HCEC 1CT (cell line): ENCODE results near the gene CENPP.

ENCODE experiments used
- DNase-seq: peaks from one replicate; pipeline ENCODE4 v3.0.0-alpha.2; 2017

CENPP gene

DNA sequence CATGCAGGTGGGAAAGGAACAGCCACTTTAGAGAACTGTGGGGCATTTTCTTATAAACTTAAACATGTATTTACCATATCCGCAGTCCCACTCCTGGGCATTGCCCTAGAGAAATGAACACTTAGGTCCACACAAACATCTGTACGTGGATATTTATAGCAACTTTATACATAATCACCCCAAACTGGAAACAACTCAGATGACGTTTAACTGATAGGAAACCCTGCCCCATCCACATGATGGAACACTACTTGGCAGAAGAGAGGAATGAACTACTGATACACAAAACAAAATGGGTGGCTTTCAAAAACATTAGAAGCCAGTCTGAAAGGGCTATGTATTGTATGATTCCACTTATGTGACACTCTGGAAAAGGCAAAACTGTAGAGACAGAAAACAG is 187.6 kb downstream of the CENPP start:
- no peak for DNase-seq

DNA sequence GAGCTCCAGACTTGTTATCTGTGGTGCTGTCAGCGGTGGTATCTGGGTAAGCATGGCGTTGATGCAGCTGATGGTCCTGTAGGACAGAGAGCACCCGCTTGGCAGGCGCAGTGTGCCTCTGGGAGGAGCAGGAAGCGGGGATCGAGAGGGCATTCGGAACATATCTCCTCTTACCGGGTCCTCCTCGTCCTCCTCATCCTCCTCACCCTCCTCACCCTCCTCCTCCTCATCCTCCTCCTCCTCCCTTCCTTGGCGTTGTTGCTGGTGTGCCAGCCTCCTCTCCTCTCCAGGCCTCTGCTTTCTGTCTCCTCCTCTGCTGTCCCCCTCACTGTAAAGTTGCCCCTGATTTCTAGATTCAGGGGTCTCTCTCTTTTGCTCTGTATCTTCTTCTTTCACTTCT is 188.9 kb downstream of the CENPP start:
- DNase-seq: no peak

DNA sequence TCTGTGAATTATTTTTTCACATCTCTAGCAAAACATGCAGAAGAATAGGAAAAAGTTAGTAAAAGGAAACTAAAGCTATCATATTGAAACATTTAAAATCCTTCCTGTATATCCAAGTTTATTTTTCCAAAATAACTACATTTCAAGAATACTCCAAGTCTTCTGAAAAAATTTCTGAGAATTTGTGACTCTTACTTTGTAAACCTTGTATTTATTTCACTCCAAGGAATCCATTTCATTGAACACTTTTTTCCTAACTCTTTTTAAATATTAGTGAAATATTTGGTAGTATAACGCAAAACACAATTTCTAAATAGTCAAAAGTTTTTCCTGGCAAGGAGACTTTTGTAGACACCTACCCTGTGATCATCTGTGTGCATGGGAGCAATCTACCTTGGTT is 190.8 kb downstream of the CENPP start:
- DNase-seq: no peak

DNA sequence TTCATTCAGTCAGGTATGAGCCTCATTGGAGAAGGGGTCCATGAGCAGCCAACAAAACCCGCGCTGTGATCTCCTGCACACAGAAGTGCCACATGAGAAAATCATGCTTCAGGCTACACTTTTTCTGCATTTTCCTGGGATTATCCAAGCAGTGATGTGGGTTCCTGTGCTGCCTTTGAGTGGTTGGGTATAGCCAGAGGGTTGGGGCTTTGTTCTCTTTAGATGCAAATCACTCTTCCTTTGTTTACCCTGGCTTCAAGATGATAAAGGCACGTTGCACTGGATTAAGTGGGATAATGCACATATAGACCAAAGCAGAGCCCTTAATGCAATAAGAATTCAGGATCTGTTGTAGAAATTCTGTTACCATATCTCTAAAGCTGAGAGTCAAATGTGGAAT is 191.3 kb downstream of the CENPP start:
- DNase-seq: no peak

DNA sequence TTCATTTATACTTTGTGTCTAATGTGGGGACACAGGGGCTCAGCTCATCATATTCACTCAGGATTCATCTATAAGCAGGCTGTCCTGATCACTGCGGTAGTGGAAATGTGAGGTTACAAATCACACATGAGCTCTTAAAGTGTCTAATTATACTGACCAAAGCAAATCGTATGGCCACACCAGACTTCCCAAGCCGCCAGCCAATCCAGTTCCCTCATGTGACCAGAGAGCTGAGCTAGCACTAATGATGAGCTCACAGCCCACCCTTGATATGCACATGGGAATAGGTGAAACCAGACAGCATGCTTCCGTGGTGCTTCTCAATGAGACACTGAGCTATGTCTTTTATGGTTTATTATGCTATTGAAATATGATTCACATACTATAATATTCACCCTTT is 192.4 kb downstream of the CENPP start:
- no peak for DNase-seq

DNA sequence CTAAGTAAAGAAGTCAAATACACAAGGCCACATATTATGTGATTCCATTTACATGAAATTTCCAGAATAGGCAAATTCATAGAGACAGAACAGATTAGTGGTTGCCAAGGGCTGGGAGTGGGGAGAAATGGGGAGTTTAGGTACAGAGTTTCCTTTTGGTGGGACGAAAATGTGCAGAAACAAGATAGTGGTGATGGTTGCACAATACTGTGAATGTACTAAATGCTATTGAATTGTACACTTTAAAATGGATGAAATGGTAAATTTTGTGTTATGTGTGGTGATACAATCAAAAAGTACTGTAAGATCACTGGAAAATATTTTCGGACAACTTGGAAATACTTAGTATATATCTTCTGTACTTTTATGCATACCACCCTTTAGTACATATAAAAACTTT is 195.1 kb downstream of the CENPP start:
- no peak for DNase-seq

DNA sequence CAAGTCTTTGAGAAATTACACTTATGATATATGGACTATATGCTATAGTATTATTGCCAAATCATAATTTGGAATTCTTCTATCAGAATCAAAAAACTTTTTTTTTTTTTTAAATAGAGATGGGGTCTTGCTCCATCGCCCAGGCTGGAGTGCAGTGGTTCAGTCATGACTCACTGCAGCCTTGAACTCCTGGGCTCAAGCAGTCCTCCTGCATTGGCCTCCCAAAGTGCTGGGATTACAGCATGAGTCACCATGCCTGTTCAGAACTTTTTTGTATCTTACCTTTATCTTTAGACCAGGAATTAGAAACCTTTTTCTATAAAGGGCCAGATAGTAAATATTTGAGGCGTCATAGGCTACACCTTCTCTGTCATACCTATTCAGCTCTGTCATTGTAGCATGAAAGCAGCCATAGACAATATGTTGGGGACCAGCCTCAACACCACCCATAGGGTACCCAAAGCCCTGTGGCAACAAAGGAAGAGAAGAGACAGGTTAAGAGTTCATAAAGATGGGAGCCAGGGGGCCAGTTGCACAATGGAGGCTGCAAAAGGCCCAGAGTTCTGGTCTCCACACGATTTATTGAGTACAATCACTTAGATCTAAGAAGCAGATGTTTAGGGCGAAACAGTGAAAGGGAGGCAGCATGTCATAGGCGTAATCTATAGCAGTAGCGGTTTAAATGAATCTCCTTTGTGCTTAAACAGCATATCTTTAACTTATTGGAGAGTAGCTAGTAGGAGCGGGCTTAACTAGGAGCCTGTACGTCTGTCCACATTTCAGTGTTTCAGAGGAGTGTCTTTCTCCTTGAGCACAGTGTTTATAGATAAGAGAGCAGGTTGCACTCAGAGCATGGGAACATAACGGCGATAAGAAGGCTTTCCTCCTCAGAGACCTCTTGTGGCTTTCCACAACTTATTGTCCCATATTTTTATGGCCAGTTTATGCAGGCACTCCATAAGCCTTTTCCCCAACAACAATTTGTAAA is 197.5 kb downstream of the CENPP start:
- no peak for DNase-seq

DNA sequence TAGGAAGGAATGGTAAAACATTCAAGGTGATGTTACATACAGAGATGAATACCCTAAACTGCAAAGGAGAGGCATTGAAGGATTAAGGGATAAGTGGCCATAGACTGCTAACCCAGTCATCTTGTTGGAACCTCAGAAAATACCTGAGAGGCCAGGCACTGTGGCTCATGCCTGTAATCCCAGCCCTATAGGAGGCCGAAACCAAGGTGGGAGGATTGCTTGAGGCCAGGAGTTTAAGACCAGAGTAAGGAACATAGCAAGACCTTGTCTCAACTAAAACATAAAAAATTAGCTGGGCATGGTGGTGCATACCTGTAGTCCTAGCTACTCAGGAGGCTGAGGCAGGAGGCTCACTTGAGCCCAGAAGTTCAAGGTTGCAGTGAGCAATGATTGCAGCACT is 199.1 kb downstream of the CENPP start:
- no peak for DNase-seq

DNA sequence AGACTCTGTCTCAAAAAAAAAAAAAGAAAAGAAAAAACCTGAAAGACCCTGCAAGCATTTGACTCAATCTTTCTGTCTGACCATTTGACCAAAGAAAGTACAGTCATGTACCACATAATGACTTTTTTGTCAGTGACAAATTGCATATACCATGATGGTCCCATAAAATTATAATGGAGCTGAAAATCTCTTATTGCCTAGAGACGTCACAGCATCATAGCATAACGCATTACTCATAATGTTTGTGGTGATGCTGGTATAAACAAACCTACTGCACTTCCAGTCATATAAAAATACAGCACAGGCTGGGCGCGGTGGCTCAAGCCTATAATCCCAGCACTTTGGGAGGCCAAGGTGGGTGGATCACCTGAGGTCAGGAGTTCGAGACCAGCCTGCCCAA is 199.6 kb downstream of the CENPP start:
- peak; percentile 79 for DNase-seq

DNA sequence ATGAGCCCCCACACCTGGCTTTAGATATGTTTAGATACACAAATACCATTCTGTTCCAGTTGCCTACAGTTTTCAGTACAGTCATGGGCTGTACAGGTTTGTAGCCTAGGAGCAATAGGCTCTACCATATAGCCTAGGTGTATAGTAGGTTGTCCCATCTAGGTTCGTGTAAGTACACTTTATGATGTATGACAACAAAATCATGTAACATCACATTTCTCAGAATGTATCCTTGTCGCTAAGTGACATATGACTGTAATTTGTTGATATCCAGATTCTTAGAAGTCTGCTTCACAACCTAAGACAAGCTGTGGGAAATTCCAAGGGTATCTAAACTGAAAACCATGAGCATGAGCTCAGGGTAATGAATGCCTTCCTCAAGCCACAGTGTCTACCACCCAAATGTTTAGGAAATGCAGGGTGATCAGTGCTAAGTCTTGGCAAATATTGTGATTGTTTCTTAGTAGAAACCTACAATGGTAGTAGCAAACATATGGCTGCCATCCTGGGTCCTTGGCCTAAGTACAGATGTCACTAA is 201.6 kb downstream of the CENPP start:
- no peak for DNase-seq

DNA sequence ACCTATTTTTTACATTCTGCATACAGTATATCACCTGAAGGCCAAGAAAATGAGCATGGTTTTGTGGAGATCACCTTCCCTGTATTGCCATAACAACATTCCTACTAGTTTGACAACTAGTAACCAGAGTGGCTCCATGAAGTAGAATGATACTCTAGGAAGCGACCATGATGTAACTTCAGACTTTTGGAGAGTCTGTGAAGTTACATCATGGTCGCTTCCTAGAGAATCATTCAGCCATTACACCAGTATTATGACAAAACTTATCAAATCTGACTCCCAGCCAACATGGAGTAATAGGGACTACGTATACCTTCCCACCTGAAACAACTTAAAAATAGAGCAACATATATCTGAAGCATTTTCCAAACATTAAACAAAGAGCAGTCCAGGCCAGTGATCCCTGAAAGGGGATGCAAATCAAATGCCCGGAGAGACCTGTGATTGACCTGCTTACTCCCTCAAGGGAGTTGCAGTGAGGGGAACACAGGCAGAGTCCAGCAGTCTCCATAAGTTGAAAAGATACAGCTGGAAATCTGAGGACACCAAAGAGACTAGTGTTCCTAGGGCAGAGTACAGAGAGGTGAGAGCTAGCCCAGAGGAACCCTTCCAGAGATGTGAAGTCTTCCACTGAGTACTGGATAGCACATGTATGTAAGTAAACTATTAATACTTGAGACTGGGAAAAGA is 202.2 kb downstream of the CENPP start:
- DNase-seq: no peak

DNA sequence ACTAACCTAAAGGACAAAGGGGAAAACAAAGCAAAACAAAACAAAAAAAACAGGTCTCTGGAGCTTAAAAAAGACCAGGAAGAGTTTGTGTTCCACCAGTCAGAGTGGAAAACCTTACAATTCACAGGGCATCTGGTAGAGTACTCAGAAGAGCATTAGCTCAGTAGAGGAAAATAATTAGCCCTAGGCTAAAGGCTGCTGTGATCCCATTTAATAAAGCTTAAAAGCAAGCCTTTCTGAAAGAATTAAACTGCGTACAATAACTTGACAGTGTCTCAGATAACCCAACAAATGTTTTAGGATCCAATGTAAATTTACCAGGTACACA is 202.7 kb downstream of the CENPP start:
- DNase-seq: no peak

DNA sequence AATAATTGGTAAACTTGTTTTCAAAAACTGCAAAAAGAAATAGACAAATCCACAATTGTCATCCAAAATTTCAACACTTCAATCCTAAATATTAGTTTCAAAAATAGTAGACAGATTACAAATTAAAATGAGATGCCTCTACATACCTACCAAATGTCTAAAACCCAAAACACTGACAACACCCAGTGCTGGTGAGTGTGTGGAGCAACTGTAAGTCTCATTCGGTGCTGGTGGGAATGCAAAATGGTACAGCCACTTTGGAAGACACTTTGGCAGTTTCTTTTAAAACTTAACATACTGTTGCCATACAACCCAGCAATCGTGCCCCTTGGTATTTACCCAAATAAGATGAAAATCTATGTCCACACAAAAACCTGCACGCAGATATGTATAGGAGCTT is 203.4 kb downstream of the CENPP start:
- no peak for DNase-seq

DNA sequence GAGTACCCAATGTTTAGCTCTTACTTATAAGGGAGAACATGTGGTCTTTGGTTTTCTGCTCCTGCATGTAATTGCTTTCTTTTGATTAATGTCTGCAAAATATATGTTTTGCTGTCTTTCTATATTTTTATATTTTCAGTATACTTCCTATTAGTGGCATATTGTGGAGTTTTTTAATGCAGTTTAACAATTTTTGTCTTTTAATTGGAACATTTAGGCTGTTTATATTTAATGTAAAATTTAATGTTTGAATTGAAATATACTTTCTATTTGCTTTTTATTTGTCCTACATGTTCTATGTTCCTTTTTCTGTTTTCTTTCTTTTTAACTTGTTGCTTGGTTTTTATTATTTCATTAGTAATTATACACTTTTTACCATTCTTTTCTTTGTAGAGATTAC is 205.1 kb downstream of the CENPP start:
- DNase-seq: no peak

DNA sequence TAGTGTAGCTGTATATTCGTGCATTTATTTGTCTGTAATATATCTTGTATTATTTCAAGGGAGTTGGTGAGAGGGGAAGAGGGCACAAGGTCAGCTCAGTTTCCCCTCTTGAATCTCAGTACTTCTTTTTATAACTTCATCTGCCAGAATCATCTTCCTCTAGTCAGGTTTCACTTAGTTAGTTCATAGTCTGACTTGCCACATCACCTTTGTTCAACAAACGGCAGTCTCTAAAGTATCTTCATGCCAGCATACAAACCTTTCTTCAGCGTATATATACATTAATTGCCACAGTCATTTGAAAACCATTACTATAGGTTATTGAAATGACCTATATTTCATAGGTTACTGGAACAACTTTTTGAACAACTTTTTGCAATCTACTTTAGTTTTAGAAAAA is 208.5 kb downstream of the CENPP start:
- no peak for DNase-seq

DNA sequence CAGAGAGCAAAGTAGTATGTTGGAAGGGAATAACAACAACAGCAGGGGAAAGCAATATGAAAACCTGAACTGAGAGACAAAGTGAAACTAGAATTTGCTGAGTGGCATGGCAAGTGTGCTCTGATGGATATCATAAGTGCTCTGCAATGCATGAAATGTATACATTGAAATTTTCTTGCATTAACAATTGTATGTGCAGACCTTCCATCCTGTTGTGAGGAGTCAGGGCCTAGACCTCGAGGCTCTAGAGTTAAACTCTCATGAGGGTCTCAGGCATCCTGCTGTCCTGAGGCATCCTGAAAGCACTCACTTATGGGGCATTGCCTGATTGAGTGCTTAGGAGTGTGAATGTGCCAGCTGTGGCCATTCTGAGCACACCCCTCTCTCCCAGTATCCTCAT is 208.9 kb downstream of the CENPP start:
- peak; percentile 2 for DNase-seq

DNA sequence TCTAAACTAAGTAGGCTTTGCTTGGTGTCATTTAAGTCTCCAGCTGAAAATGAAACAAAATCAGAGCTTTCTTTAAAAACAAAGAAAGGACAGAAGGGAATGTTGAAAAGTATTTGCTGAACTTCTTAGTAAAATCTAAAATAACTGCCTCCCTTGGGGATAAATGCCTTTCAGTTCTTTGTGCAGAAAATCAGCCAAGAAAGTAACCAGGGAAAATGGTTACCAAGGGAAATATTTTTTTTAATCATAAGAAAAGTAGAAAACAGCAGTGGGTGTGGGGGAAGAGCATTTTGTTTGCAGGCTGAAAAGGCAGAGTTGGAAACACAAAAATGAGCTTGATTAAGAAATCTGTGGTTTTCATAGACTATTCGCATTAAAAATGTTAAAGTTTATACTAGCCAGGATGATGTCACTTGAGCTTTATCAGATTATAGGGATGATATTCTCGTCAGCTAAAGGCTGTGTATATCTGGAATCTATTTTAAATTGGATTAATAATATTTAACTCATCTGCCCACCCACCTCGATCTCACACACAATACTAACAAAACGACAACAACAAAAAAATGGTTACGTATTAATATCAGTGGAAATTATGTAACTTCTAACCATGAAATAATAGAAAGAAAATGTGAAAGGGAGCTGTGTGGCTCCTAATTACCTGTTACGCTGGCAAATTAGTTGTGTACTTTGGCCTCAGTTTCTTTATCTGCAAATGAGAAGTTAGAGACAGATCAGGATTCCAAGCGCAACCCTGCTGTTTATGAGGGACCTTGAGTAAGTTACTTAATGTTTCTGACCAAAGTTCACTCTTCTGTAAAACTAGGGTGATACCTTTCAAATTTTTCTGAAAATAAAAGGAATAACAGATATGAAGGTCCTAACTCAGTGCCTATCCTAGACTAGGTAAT is 210.4 kb downstream of the CENPP start, which contains the start of gene ECM2:
Gene ECM2 (minus strand): TSS at position 51 of the 911 bp plus-strand sequence. CDS start 13,124 bp downstream, outside the sequence.
- no peak for DNase-seq

DNA sequence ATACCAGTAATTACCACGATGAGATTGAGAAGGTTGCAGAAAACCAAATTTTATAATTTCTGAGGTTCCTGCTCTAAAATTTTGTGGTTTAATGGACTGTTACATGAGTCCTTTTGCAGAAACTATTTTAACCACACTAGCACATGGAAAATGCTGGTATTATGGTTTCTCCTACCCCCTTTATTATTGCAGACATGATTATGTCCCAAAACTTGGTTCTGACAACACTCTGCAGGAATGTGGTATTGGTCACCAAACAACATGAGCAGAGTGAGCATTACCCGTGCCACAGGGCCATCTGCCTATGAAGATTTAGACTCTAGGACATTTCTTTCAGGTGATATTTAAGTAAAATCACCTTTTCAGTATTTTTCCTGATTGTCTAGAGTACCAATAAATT is 212.8 kb downstream of the CENPP start:
- DNase-seq: peak; percentile 49

DNA sequence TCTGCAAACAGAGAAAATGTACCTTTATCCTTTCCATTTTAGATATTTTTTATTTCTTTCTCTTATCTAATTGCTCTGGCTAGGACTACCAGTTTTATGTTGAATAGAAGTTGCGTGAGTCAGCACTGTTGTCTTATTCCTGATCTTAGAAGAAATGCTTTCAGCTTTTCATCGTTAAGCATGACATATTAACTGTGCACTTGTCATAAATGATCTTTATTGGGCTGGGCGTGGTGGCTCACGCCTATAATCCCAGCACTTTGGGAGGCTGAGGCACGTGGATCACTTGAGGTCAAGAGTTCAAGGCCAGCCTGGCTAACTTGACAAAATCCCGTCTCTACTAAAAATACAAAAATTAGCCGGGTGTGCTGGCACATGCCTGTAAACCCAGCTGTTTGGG is 218.2 kb downstream of the CENPP start:
- DNase-seq: no peak

DNA sequence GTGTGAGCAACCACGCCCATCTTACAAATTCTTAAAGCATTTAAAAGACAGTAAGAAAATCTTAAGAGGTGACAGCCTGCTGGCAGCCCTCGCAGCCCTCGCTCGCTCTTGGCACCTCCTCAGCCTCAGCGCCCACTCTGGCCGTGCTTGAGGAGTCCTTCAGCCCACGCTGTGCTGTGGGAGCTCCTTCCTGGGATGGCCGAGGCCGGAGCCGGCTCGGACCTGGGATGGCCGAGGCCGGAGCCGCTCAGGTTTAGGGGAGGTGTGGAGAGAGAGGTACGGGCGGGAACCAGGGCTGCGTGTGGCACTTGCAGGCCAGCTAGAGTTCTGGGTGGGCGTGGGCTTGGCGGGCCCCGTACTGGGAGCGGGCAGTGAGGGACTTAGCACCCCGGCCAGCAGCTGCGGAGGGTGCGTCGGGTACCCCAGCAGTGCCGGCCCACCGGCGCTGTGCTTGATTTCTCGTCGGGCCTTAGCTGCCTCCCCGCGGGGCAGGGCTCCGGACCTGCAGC is 219.3 kb downstream of the CENPP start:
- no peak for DNase-seq

DNA sequence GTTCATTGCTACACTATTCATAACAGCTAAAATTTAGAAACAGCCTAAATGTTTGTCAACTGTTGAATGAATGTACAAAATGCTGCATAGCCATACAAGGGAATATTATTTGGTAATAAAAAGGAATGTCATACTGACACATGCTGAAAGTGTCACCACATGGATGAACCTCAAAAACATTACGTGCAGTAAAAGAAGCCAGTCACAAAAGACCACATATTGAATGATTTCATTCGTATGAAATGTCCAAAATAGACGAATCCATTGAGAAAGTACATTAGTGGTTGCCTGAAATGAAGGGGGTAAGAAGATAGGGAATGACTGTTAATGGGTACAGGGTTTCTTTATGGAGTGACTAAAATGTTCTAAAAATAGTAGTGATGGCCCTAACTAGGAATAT is 221.6 kb downstream of the CENPP start:
- DNase-seq: no peak

DNA sequence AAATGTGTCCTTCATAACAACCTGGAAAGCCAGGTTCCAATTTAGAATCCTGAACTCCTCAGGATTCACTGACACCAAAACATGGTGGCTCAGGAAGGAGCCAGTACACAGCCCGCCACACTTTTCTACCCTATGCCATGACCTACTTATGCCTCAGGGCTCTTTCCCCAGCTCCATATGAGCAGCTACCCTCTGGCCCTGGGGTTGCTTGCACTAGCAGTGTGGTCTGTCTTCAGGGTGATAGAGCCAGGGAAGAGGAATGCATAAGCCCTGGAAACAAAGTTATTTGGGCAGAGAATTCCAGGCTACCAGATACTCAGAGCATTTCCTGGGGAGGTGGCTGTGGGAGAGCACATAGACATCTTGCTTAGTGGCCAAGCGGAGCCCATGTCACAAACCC is 225.0 kb downstream of the CENPP start:
- DNase-seq: no peak
